Measurements from ENCODE around the gene SYTL2.
A peak's percentile ranks its signal among the peaks of the same experiment; 100 is the strongest.
"Not testable (repeated sequence)": the region's sequence is repeated elsewhere in the genome, so short reads cannot be mapped to it uniquely, and the experiment has no call there.

Gene SYTL2, protein sequence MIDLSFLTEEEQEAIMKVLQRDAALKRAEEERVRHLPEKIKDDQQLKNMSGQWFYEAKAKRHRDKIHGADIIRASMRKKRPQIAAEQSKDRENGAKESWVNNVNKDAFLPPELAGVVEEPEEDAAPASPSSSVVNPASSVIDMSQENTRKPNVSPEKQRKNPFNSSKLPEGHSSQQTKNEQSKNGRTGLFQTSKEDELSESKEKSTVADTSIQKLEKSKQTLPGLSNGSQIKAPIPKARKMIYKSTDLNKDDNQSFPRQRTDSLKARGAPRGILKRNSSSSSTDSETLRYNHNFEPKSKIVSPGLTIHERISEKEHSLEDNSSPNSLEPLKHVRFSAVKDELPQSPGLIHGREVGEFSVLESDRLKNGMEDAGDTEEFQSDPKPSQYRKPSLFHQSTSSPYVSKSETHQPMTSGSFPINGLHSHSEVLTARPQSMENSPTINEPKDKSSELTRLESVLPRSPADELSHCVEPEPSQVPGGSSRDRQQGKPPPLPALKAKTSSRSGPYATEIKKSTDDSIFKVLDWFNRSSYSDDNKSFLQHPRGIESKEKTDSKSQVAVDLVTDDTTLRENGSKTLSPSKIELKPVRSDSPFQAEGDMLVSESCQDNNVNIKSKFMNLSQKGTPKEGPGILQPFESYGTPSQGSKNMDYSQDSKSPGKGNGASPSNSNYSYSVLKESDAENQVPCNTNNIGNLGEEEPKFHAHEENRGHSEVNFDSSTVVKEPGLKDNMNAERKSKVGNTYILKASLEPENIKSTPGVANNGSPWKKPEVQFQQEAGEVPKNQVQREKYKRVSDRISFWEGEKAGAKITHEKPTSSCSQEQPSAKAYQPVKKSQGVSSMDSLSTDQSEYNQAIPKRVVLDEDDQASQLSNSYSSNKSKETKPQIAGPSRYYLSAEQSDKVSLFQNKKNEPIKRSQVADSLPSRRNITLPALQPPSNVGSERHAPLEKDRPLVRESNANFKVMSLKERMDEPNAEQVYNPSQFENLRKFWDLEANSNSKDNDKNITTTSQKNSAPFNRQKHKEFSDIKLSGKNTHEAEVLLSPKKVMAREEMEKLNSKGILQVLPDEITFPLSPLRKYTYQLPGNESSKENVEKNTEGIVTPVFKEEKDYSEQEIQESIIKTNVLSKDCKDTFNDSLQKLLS (N-terminal part only)

DNA sequence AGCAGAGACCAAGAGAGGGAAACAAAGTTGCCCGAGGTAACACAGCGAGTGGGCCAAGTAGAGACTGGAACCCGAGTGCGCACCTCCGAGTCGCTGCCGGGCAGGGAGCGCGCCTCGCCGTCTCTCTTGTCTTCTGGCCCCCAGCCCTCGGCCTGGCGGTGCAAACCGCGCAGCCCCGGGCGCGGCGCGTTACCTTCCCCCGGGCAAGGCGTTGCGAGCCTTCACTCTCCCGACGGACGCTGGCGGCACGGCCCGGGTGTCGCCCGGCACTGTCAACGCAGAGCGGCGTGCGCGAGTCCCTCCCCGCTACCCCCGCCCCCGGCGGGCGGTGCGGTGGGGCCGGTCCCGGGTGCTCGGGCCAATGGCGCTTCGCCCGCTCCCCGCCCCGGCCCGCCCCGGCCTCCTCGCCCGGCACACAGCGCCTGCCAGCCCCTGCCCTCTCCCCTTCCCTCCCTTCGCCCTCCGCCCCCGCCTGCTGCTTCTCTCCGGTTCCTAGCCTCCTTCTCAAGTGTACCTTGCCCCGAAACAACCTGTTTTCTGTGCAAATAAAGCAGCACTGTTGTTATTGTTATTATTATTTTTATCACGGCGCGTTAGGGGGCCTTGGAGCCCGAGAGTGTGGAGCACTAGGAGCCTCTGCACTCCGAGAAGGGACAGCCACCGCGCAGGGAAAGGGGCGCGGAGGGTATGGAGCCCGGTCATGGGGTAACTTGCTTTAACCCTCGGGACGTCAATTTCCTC lies at the start of gene SYTL2:
Gene SYTL2 (minus strand): TSS at position 271 of the 741 bp plus-strand sequence. CDS start 53,416 bp downstream, outside the sequence.
- TF ChIP-seq, protein P1, sequence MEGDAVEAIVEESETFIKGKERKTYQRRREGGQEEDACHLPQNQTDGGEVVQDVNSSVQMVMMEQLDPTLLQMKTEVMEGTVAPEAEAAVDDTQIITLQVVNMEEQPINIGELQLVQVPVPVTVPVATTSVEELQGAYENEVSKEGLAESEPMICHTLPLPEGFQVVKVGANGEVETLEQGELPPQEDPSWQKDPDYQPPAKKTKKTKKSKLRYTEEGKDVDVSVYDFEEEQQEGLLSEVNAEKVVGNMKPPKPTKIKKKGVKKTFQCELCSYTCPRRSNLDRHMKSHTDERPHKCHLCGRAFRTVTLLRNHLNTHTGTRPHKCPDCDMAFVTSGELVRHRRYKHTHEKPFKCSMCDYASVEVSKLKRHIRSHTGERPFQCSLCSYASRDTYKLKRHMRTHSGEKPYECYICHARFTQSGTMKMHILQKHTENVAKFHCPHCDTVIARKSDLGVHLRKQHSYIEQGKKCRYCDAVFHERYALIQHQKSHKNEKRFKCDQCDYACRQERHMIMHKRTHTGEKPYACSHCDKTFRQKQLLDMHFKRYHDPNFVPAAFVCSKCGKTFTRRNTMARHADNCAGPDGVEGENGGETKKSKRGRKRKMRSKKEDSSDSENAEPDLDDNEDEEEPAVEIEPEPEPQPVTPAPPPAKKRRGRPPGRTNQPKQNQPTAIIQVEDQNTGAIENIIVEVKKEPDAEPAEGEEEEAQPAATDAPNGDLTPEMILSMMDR (IDR thresholded peaks at IDR 0.05; ENCODE audit: insufficient read depth, low read depth, low read length, missing control alignments): no peak
- peak; percentile 72 for DNase-seq (ENCODE audit: low read depth)

DNA sequence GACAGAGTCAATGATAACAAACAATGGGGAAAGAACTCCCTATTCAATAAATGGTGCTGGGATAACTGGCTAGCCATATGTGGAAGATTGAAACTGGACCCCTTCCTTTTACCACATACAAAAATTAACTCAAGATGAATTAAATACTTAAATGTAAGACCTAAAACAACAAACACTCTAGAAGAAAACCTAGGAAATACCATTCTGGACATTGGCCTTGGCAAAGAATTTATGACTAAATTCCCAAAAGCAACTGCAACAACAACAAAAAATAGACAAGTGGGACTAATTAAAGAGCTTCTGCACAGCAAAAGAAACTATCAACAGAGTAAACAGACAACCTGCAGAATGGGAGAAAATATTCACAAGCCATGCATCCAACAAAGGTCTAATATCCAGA lies 48.6 kb upstream of the SYTL2 start:
- not testable (repeated sequence) for DNase-seq (ENCODE audit: low read depth)

More for the DNA sequence above, at the start of gene SYTL2:
- peak within 1 kb of the TSS; percentile 48 for H3K4me3 ChIP-seq (ENCODE audit: low read length)

DNA sequence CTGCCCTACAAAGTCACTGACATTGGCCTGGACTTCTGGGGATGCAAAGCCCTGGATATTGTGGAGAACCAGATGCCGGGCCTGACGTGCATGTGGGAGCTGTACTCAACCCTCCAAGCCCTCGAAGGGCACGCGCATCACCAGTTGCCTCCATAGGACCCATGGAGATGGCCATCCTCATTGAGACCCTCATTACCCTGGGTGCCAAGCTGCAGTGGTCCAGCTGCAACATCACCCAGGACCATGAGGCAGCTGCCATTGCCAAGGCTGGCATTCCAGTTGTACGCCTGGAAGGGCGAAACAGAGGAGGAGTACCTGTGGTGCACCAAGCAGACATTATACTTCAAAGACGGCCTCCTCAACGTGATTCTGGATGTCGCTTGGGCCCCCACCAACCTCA lies 46.2 kb upstream of the SYTL2 start:
- DNase-seq (ENCODE audit: low read depth): no peak
- no peak overlapping the region for H3K4me3 ChIP-seq (ENCODE audit: low read length)
- TF ChIP-seq, protein P1 (IDR thresholded peaks at IDR 0.05; ENCODE audit: insufficient read depth, low read depth, low read length, missing control alignments): no peak

More for the DNA sequence above, 48.6 kb upstream of the SYTL2 start:
- H3K4me3 ChIP-seq (ENCODE audit: low read length): not testable (repeated sequence)

DNA sequence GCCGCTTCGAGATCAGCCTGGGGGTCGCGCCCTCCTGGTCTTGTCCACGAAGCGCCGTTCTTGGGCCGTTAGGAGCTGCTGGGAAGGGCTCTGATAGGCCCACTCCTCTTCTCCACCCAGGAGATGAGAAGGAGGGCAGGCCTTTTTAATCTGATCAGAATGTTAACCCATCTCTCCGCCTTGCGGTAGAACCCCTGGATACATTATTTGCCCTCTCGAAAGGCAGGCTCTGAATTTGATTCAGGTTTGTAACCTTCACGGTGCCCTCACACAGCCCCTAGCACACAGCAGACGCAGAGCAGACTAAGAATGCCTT lies 44.4 kb upstream of the SYTL2 start, which contains the start of gene CCDC83:
Gene CCDC83 (plus strand): TSS at position 43 of the 316 bp plus-strand sequence. CDS start 9,741 bp downstream, outside the sequence.
- TF ChIP-seq, protein P1 (IDR thresholded peaks at IDR 0.05; ENCODE audit: insufficient read depth, low read depth, low read length, missing control alignments): no peak
- DNase-seq (ENCODE audit: low read depth): no peak
- H3K4me3 ChIP-seq (ENCODE audit: low read length): peak within 1 kb of the TSS; percentile 53

DNA sequence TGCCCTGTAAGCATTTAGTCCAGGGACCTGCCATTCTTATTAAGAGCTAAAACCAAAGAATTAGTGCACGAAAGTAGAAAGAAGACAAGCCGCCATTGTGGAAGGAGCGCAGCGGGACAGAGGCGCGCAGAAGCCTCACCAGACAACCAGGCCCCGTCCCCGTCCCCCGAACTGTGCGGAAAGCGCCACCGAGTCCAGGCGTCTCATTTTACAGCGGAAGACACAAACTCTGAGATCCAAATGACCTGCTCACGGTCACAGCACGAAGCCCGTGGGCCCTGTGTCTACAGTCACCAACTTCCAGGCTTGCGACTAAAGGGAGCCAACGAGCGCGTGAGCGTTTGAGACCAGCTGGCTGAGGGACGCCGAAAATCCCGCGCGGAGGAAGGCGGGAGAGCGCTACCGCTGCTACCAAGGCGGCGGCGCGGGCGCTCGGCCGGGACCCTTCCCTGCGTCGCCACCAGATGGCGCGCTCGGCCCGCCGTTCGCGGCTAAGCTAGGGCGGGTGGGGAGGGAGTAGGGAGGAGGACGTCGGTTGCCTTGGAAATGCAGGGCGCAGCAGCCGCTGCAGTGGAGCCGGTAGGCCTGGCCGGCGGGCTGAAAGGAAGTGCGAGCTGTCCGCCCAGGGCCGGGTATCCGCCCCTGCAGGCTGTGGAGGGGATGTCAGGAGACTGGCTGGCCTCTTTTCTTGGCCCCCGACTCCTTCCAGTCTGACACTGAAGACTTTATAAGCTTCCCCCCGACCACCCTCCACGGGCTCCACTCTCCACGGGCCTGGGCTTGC lies 43.8 kb upstream of the SYTL2 start:
- peak; percentile 89 for DNase-seq (ENCODE audit: low read depth)
- H3K4me3 ChIP-seq (ENCODE audit: low read length): peak overlapping the region; percentile 53
- TF ChIP-seq, protein P1 (IDR thresholded peaks at IDR 0.05; ENCODE audit: insufficient read depth, low read depth, low read length, missing control alignments): peak; percentile 50

DNA sequence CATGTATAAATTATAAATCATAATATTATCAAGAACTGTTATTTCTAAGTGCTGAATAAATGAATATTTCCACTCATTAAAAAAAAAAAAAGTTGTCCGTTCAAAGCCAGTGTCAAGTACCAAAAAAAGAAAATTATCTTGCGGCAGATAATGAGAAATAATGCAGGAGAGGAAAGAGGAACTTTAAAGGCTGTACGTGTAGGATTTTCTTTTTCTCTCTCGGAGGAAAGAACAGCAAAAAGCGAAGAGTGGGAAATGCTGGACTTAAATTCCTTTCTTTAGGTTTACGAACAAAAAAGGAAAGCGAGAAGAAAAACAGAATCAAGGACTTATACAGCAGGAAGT lies 43.2 kb upstream of the SYTL2 start:
- TF ChIP-seq, protein P1 (IDR thresholded peaks at IDR 0.05; ENCODE audit: insufficient read depth, low read depth, low read length, missing control alignments): no peak
- no peak for DNase-seq (ENCODE audit: low read depth)
- H3K4me3 ChIP-seq (ENCODE audit: low read length): peak overlapping the region; percentile 53

DNA sequence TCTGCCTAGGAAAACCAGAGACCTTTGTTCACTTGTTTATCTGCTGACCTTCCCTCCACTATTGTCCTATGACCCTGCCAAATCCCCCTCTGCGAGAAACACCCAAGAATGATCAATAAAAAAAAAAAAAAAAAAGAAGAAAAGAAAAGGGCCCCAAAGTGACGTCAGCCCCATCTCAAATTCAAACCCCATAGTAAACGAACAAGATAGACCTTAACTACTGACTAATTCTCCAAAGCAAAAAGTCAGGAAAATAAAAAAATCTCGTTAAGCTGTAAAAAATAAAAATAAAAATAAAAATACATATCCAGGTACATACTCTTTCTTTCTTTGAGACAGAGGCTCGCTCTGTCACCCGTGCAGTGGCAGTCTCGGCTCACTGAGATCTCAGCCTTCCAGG lies 42.6 kb upstream of the SYTL2 start:
- H3K4me3 ChIP-seq (ENCODE audit: low read length); DNase-seq (ENCODE audit: low read depth): not testable (repeated sequence)

DNA sequence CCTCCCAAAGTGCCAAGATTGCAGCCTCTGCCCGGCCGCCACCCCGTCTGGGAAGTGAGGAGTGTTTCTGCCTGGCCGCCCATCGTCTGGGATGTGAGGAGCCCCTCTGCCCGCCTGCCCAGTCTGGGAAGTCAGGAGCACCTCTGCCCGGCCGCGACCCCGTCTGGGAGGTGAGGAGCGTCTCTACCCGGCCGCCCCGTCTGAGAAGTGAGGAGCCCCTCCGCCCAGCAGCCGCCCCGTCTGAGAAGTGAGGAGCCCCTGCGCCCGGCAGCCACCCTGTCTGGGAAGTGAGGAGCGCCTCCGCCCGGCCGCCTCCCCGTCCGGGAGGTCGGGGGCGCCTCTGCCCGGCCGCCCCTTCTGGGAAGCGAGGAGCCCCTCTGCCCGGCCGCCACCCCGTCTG lies 41.8 kb upstream of the SYTL2 start:
- not testable (repeated sequence) for DNase-seq (ENCODE audit: low read depth); H3K4me3 ChIP-seq (ENCODE audit: low read length)

Data from epithelial cell of esophagus (primary cell).